NCI-H446 treated with DMSO at 0.1 percent for 48 hours (cell line): Measurements from ENCODE around the gene FXYD5.

ENCODE experiments used
- DNase-seq: peaks from one replicate; lab custom pipeline; 2025; lab: John Stamatoyannopoulos, UW

Gene FXYD5

GRCh38 chr19:35214766-35215422, 60.4 kb downstream of the FXYD5 start:
- no peak for DNase-seq

GRCh38 chr19:35216016-35216832, 61.7 kb downstream of the FXYD5 start:
- DNase-seq: no peak

GRCh38 chr19:35216833-35217648, 62.5 kb downstream of the FXYD5 start:
- DNase-seq: no peak

- DNase-seq: no peak
Observed at GRCh38 chr19:35217649-35217990, 63.1 kb downstream of the FXYD5 start.

- DNase-seq: no peak
Observed at GRCh38 chr19:35219008-35219407, 64.5 kb downstream of the FXYD5 start.
